Neural progenitor cell (in vitro differentiated cells): ENCODE results near the gene KCNT1. TPM values are rescaled to one million over a fixed set of nuclear protein-coding genes. Genes with fewer than 3 reads are reported as not detected.

Source experiments
- DNase-seq: peaks from one replicate; pipeline ENCODE4 v3.0.0-alpha.2; 2016; ENCODE audit warnings: low spot score
- H2AFZ ChIP-seq: fragments of 200-600 bp; sonication (generic); replicated peaks from 2 replicates; pipeline ENCODE4 v1.6.1; 2016; ENCODE audit warnings: antibody characterized with exemption
- H3F3A ChIP-seq: fragments of 200-600 bp; sonication (generic); 2 replicates; pipeline ENCODE4 v1.6.1; 2016; ENCODE audit warnings: antibody characterized with exemption, low read depth
- H3K27ac ChIP-seq: fragments of 200-600 bp; sonication (generic); 2 replicates; pipeline ENCODE4 v1.5.1; 2016; ENCODE audit warnings: mild to moderate bottlenecking
- H3K27me3 ChIP-seq: fragments of 200-600 bp; sonication (generic); 2 replicates; pipeline ENCODE4 v1.6.1; 2016; ENCODE audit warnings: mild to moderate bottlenecking, moderate library complexity
- H3K36me3 ChIP-seq: fragments of 200-600 bp; sonication (generic); 2 replicates; pipeline ENCODE4 v1.5.1; 2016
- H3K4me1 ChIP-seq: fragments of 200-600 bp; sonication (generic); 2 replicates; pipeline ENCODE4 v1.6.1; 2016; ENCODE audit warnings: mixed run types
- H3K4me2 ChIP-seq: fragments of 200-600 bp; sonication (generic); 2 replicates; pipeline ENCODE4 v1.6.1; 2016
- H3K4me3 ChIP-seq: fragments of 200-600 bp; sonication (generic); 2 replicates; pipeline ENCODE4 v1.5.1; 2016
- H3K79me2 ChIP-seq: fragments of 200-600 bp; sonication (generic); 2 replicates; pipeline ENCODE4 v1.6.1; 2016; ENCODE audit warnings: low read depth
- H3K9ac ChIP-seq: fragments of 200-600 bp; sonication (generic); 2 replicates; pipeline ENCODE4 v1.6.1; 2016
- H3K9me3 ChIP-seq: fragments of 200-600 bp; sonication (generic); 2 replicates; pipeline ENCODE4 v1.5.1; 2016; ENCODE audit warnings: low read depth
- H4K20me1 ChIP-seq: fragments of 200-600 bp; sonication (generic); 2 replicates; pipeline ENCODE4 v1.6.1; 2016; ENCODE audit warnings: low read depth
- H3K27ac Mint-ChIP-seq: 3 replicates; pipeline ENCODE4 v1.8.0; 2021; ENCODE audit warnings: mixed read lengths
- H3K27me3 Mint-ChIP-seq: 2 replicates; pipeline ENCODE4 v1.8.0; 2022; ENCODE audit warnings: low read depth, mild to moderate bottlenecking, inconsistent platforms, moderate library complexity, mixed read lengths; ENCODE audit not compliant: insufficient read depth
- H3K36me3 Mint-ChIP-seq: 3 replicates; pipeline ENCODE4 v1.8.0; 2021; ENCODE audit warnings: mixed read lengths
- H3K4me1 Mint-ChIP-seq: 3 replicates; pipeline ENCODE4 v1.8.0; 2021; ENCODE audit warnings: mixed read lengths
- H3K4me3 Mint-ChIP-seq: 3 replicates; pipeline ENCODE4 v1.8.0; 2021; ENCODE audit warnings: mild to moderate bottlenecking, moderate library complexity, mixed read lengths
- H3K9me3 Mint-ChIP-seq: 3 replicates; pipeline ENCODE4 v1.8.0; 2020; ENCODE audit warnings: mixed read lengths
- CTCF ChIP-seq: fragments of 200-600 bp; sonication (generic); IDR thresholded peaks from 2 replicates; pipeline ENCODE4 v1.5.1; 2017; ENCODE audit warnings: antibody characterized with exemption, mild to moderate bottlenecking
- EZH2 ChIP-seq: fragments of 200-600 bp; sonication (generic); IDR thresholded peaks from 2 replicates; pipeline ENCODE4 v1.6.1; 2017; ENCODE audit warnings: antibody characterized with exemption, mild to moderate bottlenecking, moderate library complexity
- EZH2phosphoT487 ChIP-seq: fragments of 200-600 bp; sonication (generic); IDR thresholded peaks from 2 replicates; pipeline ENCODE4 v1.6.1; 2017; ENCODE audit warnings: antibody characterized with exemption
- total RNA-seq: library from RNA; depleted of rRNA; stranded (reverse); fragments of >200 nt; gene quantifications from 2 replicates; pipeline ENCODE4 v1.2.3, GENCODE V29; 2015; ENCODE audit warnings: low replicate concordance

KCNT1 gene
- total RNA-seq, 1 donor from 2014 or later = not detected

- no peaks in the 10 kb centered on the region for H3K4me1 ChIP-seq
- no peaks in the 10 kb centered on the region for H3K79me2 ChIP-seq
- H3K9ac ChIP-seq = no peak overlapping the region
- H3K9me3 ChIP-seq = no peaks in the 10 kb centered on the region
- no peaks in the 10 kb centered on the region for H3K4me1 Mint-ChIP-seq
- TF ChIP-seq EZH2phosphoT487 = no peak
- TF ChIP-seq CTCF = no peak
- TF ChIP-seq EZH2 = no peak
- no peaks in the 10 kb centered on the region for H3K36me3 ChIP-seq
- H3K9me3 Mint-ChIP-seq = no peaks in the 10 kb centered on the region
- no peaks in the 10 kb centered on the region for H3K36me3 Mint-ChIP-seq
- H3K27ac Mint-ChIP-seq = peak overlapping the region; percentile 91
- peaks cover 4% of the 10 kb centered on the region for H3K27me3 Mint-ChIP-seq
- no peaks in the 10 kb centered on the region for H4K20me1 ChIP-seq
- no peaks in the 10 kb centered on the region for H3K27me3 ChIP-seq
- no peak overlapping the region for H3K4me2 ChIP-seq
- H2AFZ ChIP-seq = no peak overlapping the region
- H3F3A ChIP-seq = no peaks in the 10 kb centered on the region
- no peak for DNase-seq
- H3K4me3 ChIP-seq = no peak overlapping the region
- H3K27ac ChIP-seq = no peak overlapping the region
- H3K4me3 Mint-ChIP-seq = no peak overlapping the region
Measured at GRCh38 chr9:135787776-135788575, 86.0 kb downstream of the KCNT1 start.

DNA sequence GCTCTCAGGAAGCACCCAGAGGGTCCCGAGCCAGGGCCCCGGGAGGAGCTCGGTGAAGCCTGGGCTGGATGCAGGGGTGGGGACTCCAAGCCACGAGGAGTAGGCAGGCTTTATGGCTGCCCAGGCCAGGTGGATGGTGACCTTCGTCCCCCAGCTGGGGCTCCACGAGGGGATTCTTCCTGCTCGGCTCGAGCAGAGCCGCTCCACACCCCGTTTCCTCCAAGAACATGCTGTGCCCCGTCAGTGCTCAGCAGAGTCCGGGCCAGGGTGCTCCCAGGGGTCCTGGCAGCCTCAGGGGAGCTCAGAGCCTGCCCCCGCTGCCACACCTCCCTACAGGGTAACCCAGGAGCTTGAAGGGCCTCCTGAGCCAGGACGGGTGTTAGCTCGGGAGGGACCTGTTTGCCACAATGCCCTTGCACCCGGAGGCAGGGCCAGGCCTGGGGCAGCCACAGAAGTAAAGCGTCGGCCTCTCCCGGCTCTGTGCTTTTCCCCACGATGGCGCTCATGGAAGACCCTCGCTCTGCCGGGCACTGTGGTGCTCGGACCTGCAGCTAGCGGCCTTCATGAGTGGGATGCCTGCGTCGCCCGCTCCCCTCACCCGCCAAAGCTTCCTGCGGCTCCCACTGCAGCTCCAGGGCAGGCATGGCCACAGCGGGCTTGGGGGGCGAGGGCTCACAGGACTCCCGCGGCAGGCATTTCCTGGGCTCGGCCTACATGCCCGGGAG lies 86.8 kb downstream of the KCNT1 start:
- Mint-ChIP-seq H3K9me3 (no peaks in the 10 kb centered on the region), H3K4me1 (no peaks in the 10 kb centered on the region), H3K36me3 (no peaks in the 10 kb centered on the region), H3K27ac (no peak overlapping the region), H3K27me3 (peaks cover 4% of the 10 kb centered on the region), H3K4me3 (no peak overlapping the region)
- H3K27ac ChIP-seq = no peak overlapping the region
- DNase-seq = no peak
- H3K4me3 ChIP-seq = no peak overlapping the region
- H3F3A ChIP-seq = no peaks in the 10 kb centered on the region
- H3K4me2 ChIP-seq = no peak overlapping the region
- TF ChIP-seq CTCF = no peak
- TF ChIP-seq EZH2 = no peak
- TF ChIP-seq EZH2phosphoT487 = no peak
- no peak overlapping the region for H2AFZ ChIP-seq
- H3K36me3 ChIP-seq = no peaks in the 10 kb centered on the region
- H3K9me3 ChIP-seq = no peaks in the 10 kb centered on the region
- no peaks in the 10 kb centered on the region for H3K79me2 ChIP-seq
- H3K4me1 ChIP-seq = no peaks in the 10 kb centered on the region
- H3K9ac ChIP-seq = no peak overlapping the region
- no peaks in the 10 kb centered on the region for H3K27me3 ChIP-seq
- no peaks in the 10 kb centered on the region for H4K20me1 ChIP-seq

- Histone ChIP-seq H3K79me2 (no peaks in the 10 kb centered on the region), H3K4me2 (no peak overlapping the region), H3K4me1 (no peaks in the 10 kb centered on the region), H3K4me3 (no peak overlapping the region), H4K20me1 (no peaks in the 10 kb centered on the region), H2AFZ (no peak overlapping the region), H3K27ac (no peak overlapping the region), H3K9ac (no peak overlapping the region), H3K27me3 (no peaks in the 10 kb centered on the region), H3F3A (no peaks in the 10 kb centered on the region), H3K36me3 (no peaks in the 10 kb centered on the region), H3K9me3 (no peaks in the 10 kb centered on the region)
- H3K9me3 Mint-ChIP-seq = no peaks in the 10 kb centered on the region
- H3K27ac Mint-ChIP-seq = no peak overlapping the region
- H3K27me3 Mint-ChIP-seq = peaks cover 4% of the 10 kb centered on the region
- TF ChIP-seq EZH2 (no peak), CTCF (no peak), EZH2phosphoT487 (no peak)
- no peak for DNase-seq
- H3K4me3 Mint-ChIP-seq = no peak overlapping the region
- no peaks in the 10 kb centered on the region for H3K4me1 Mint-ChIP-seq
- no peaks in the 10 kb centered on the region for H3K36me3 Mint-ChIP-seq
Measured at GRCh38 chr9:135789838-135790291, 87.9 kb downstream of the KCNT1 start.
